ENCODE measurements around the gene RAI14.
"Not testable (repeated sequence)": the region's sequence is repeated elsewhere in the genome, so short reads cannot be mapped to it uniquely, and the experiment has no call there.

The RAI14 gene

GRCh38 chr5:34822956-34823715 is 167.0 kb downstream of the RAI14 start:
- DNase-seq (ENCODE audit: low spot score), result no peak

GRCh38 chr5:34826347-34826746 is 170.2 kb downstream of the RAI14 start:
- DNase-seq (ENCODE audit: low spot score), result no peak

- DNase-seq (ENCODE audit: low spot score), result no peak
These were observed 171.7 kb downstream of the RAI14 start for GRCh38 chr5:34827588-34828506.

- DNase-seq (ENCODE audit: low spot score), result not testable (repeated sequence)
These were observed 174.7 kb downstream of the RAI14 start for GRCh38 chr5:34830827-34831226.

- DNase-seq (ENCODE audit: low spot score), result no peak
These were observed 175.2 kb downstream of the RAI14 start for GRCh38 chr5:34831303-34831702.

- DNase-seq (ENCODE audit: low spot score), result no peak
These were observed 176.4 kb downstream of the RAI14 start for GRCh38 chr5:34832568-34832967.

- DNase-seq (ENCODE audit: low spot score), result no peak
These were observed 177.0 kb downstream of the RAI14 start for GRCh38 chr5:34833090-34833489.

- peak; percentile 1 for DNase-seq (ENCODE audit: low spot score)
These were observed 178.1 kb downstream of the RAI14 start for GRCh38 chr5:34833976-34834793.

GRCh38 chr5:34834794-34835089 is 178.6 kb downstream of the RAI14 start:
- DNase-seq (ENCODE audit: low spot score), result no peak

- DNase-seq (ENCODE audit: low spot score), result no peak
These were observed 179.5 kb downstream of the RAI14 start for GRCh38 chr5:34835664-34836063.

GRCh38 chr5:34838785-34839714 is 182.9 kb downstream of the RAI14 start, which contains the start of gene TTC23L:
Gene TTC23L (plus strand): TSS chr5:34839164. CDS start chr5:34840672, 1,508 bp downstream.
- DNase-seq (ENCODE audit: low spot score), result peak; percentile 90

- no peak for DNase-seq (ENCODE audit: low spot score)
These were observed 185.7 kb downstream of the RAI14 start for GRCh38 chr5:34841816-34842215.

GRCh38 chr5:34842554-34842953 is 186.4 kb downstream of the RAI14 start:
- no peak for DNase-seq (ENCODE audit: low spot score)

GRCh38 chr5:34843497-34843896 is 187.4 kb downstream of the RAI14 start:
- DNase-seq (ENCODE audit: low spot score), result no peak

GRCh38 chr5:34844106-34844505 is 188.0 kb downstream of the RAI14 start:
- no peak for DNase-seq (ENCODE audit: low spot score)

- DNase-seq (ENCODE audit: low spot score), result no peak
These were observed 188.9 kb downstream of the RAI14 start for GRCh38 chr5:34844999-34845398.

- no peak for DNase-seq (ENCODE audit: low spot score)
These were observed 190.9 kb downstream of the RAI14 start for GRCh38 chr5:34847056-34847455.

GRCh38 chr5:34847552-34847951 is 191.4 kb downstream of the RAI14 start:
- DNase-seq (ENCODE audit: low spot score), result no peak

- no peak for DNase-seq (ENCODE audit: low spot score)
These were observed 192.1 kb downstream of the RAI14 start for GRCh38 chr5:34848230-34848629.

GRCh38 chr5:34849253-34849652 is 193.1 kb downstream of the RAI14 start:
- no peak for DNase-seq (ENCODE audit: low spot score)

Measured in cerebellar cortex (tissue), 1 donor.